HEK293 (cell line): ENCODE measurements around the gene HTR1D.

Experiments used
- CTCF ChIA-PET: fragments of 350-600 bp; formaldehyde crosslinking; extraction: SDS; loops from one replicate; lab custom pipeline; 2021; ENCODE audit warnings: antibody characterized with exemption; lab: Yijun Ruan, JAX
- POLR2A ChIA-PET: fragments of 300-600 bp; formaldehyde crosslinking; extraction: SDS; loops from one replicate; lab custom pipeline; 2020; ENCODE audit warnings: antibody characterized with exemption, inconsistent platforms; lab: Yijun Ruan, JAX
- H3K27ac ChIP-seq: fragments of 200-500 bp; sonication (Bioruptor generic); 2 replicates; pipeline ENCODE4 v1.5.1; 2014; ENCODE audit warnings: low read depth, low read length, control low read depth, inconsistent platforms; ENCODE audit errors: extremely low read depth
- H3K36me3 ChIP-seq, 2 experiments: fragments of 200-500 bp in 1 of 2; sonication (Bioruptor generic) in 1 of 2; 1 replicate in 1 of 2; 2 replicates in 1 of 2; pipeline ENCODE4 v1.5.1; 2014 to 2017; ENCODE audit warnings: inconsistent platforms in 2 of 2, low read length in 2 of 2; ENCODE audit not compliant: control insufficient read depth in 2 of 2, insufficient read depth in 1 of 2
- H3K4me1 ChIP-seq: fragments of 200-500 bp; sonication (Bioruptor generic); 2 replicates; pipeline ENCODE4 v1.5.1; 2014; ENCODE audit warnings: mild to moderate bottlenecking, low read length, inconsistent platforms; ENCODE audit not compliant: control insufficient read depth, insufficient read depth
- H3K4me3 ChIP-seq: 2 replicates; pipeline ENCODE4 v1.5.1; 2011; ENCODE audit warnings: low read depth, mild to moderate bottlenecking, control low read depth, low read length, moderate library complexity
- H3K9me3 ChIP-seq: fragments of 200-500 bp; sonication (Bioruptor generic); 2 replicates; pipeline ENCODE4 v1.5.1; 2014; ENCODE audit warnings: low read depth, low read length, inconsistent platforms; ENCODE audit not compliant: control insufficient read depth, insufficient read depth
- GLI2 ChIP-seq: fragments of 450-650 bp; formaldehyde crosslinking; IDR thresholded peaks from 2 replicates; pipeline ENCODE4; 2017; ENCODE audit warnings: missing biosample characterization, missing genetic modification characterization, low read depth, borderline replicate concordance
- KLF7 ChIP-seq: fragments of 450-650 bp; formaldehyde crosslinking; IDR thresholded peaks from 2 replicates; pipeline ENCODE4 v1.5.1; 2016; ENCODE audit warnings: missing biosample characterization, missing genetic modification characterization, borderline replicate concordance
- MZF1 ChIP-seq: fragments of 450-650 bp; formaldehyde crosslinking; IDR thresholded peaks from 2 replicates; pipeline ENCODE4 v1.5.1; 2017; ENCODE audit warnings: missing biosample characterization, missing genetic modification characterization, borderline replicate concordance
- TCF7L2 ChIP-seq: IDR thresholded peaks from 2 replicates; pipeline ENCODE4 v1.6.1; 2011; ENCODE audit warnings: low read depth, mild to moderate bottlenecking, inconsistent platforms, low read length, moderate library complexity, borderline replicate concordance
- ZFP37 ChIP-seq: fragments of 450-650 bp; formaldehyde crosslinking; IDR thresholded peaks from 2 replicates; pipeline ENCODE4 v1.5.1; 2016; ENCODE audit warnings: missing biosample characterization, missing genetic modification characterization
- ZFP41 ChIP-seq: fragments of 450-650 bp; formaldehyde crosslinking; IDR thresholded peaks from 2 replicates; pipeline ENCODE4 v1.5.1; 2016; ENCODE audit warnings: missing biosample characterization, missing genetic modification characterization, borderline replicate concordance
- ZIC2 ChIP-seq: fragments of 450-650 bp; formaldehyde crosslinking; IDR thresholded peaks from 2 replicates; pipeline ENCODE4 v1.5.1; 2016; ENCODE audit warnings: missing biosample characterization, missing genetic modification characterization
- ZNF146 ChIP-seq: fragments of 450-650 bp; formaldehyde crosslinking; IDR thresholded peaks from 2 replicates; pipeline ENCODE4 v1.5.1; 2016; ENCODE audit warnings: missing biosample characterization, missing genetic modification characterization
- ZNF202 ChIP-seq: fragments of 450-650 bp; formaldehyde crosslinking; IDR thresholded peaks from 2 replicates; pipeline ENCODE4 v1.5.1; 2016; ENCODE audit warnings: missing biosample characterization, missing genetic modification characterization, borderline replicate concordance
- ZNF266 ChIP-seq: fragments of 450-650 bp; formaldehyde crosslinking; IDR thresholded peaks from 2 replicates; pipeline ENCODE4 v1.5.1; 2016; ENCODE audit warnings: missing biosample characterization, missing genetic modification characterization, low read depth
- ZNF274 ChIP-seq, 2 experiments: fragments of 200-500 bp in 1 of 2; fragments of 450-650 bp in 1 of 2; sonication (Bioruptor generic) in 1 of 2; formaldehyde crosslinking in 1 of 2; IDR thresholded peaks; 2 replicates each; pipeline versions ENCODE4 v1.5.1 to v1.6.1; 2014 to 2016; ENCODE audit warnings: borderline replicate concordance in 1 of 2, inconsistent platforms in 1 of 2, low read length in 1 of 2, missing biosample characterization in 1 of 2, missing genetic modification characterization in 1 of 2
- ZNF548 ChIP-seq: fragments of 450-650 bp; formaldehyde crosslinking; IDR thresholded peaks from 2 replicates; pipeline ENCODE4 v1.5.1; 2016; ENCODE audit warnings: missing biosample characterization, missing genetic modification characterization
- ZNF560 ChIP-seq: fragments of 450-650 bp; formaldehyde crosslinking; IDR thresholded peaks from 2 replicates; pipeline ENCODE4 v1.5.1; 2017; ENCODE audit warnings: missing biosample characterization, missing genetic modification characterization, borderline replicate concordance
- ZNF777 ChIP-seq: fragments of 450-650 bp; formaldehyde crosslinking; IDR thresholded peaks from 2 replicates; pipeline ENCODE4 v1.5.1; 2017; ENCODE audit warnings: missing biosample characterization, missing genetic modification characterization, borderline replicate concordance
- TF ChIP-seq, protein P1 (sequence below): fragments of 450-650 bp; formaldehyde crosslinking; IDR thresholded peaks from 2 replicates; pipeline ENCODE4 v1.5.1; 2016; ENCODE audit warnings: missing biosample characterization, missing genetic modification characterization
- TF ChIP-seq, protein P2 (sequence below): fragments of 450-650 bp; formaldehyde crosslinking; IDR thresholded peaks from 2 replicates; pipeline ENCODE4; 2016; ENCODE audit warnings: missing biosample characterization, missing genetic modification characterization
- TF ChIP-seq, protein P3 (sequence below): fragments of 450-650 bp; formaldehyde crosslinking; IDR thresholded peaks from 2 replicates; pipeline ENCODE4 v1.5.1; 2016; ENCODE audit warnings: missing biosample characterization, missing genetic modification characterization
- TF ChIP-seq, protein P4 (sequence below): fragments of 450-650 bp; formaldehyde crosslinking; IDR thresholded peaks from 2 replicates; pipeline ENCODE4 v1.5.1; 2016; ENCODE audit warnings: missing biosample characterization, missing genetic modification characterization
- TF ChIP-seq, protein P5 (sequence below): fragments of 450-650 bp; formaldehyde crosslinking; IDR thresholded peaks from 2 replicates; pipeline ENCODE4 v1.5.1; 2016; ENCODE audit warnings: missing biosample characterization, missing genetic modification characterization
- TF ChIP-seq, protein P6 (sequence below): fragments of 450-650 bp; formaldehyde crosslinking; IDR thresholded peaks from 2 replicates; pipeline ENCODE4 v1.5.1; 2016; ENCODE audit warnings: missing biosample characterization, missing genetic modification characterization

HTR1D gene, protein sequence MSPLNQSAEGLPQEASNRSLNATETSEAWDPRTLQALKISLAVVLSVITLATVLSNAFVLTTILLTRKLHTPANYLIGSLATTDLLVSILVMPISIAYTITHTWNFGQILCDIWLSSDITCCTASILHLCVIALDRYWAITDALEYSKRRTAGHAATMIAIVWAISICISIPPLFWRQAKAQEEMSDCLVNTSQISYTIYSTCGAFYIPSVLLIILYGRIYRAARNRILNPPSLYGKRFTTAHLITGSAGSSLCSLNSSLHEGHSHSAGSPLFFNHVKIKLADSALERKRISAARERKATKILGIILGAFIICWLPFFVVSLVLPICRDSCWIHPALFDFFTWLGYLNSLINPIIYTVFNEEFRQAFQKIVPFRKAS

DNA sequence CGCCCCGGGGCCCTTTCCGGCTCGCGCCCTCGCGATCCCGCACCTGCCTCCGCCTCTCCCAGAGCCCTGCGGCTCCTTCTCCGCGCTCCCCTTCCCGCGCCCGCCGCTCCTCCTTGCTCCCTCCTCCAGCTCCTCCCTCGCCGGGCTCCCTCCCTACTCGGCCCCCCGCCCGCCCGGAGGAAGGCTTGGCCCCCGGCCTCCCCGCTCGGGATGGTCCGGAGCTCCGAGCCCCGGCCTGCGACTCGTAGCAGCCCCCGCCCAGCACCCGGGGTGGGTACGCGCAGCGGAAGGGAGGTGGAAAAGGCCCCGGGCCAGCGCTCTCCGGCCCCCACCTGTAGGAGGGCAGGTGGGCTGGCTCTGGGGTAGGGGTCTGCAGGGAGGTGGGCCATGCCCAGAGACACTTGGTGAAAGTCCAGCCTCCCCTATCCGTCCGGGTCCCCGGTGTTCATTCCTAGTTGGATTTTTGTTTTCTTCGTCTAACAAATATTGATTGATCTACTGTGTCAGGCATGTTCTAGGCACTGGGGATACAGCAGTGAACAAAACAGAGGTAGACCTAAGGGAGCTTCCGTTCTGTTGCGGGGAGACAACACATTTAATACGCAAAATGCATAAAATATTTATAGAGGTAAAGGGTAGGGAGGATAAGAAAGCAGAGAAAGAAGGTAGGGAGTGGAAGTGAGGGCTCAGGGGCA, at the start of gene HTR1D:
HTR1D (minus strand) TSS at position 82 of the 695 bp plus-strand sequence. CDS start 23,283 bp downstream, outside the sequence.
- Histone ChIP-seq H3K4me1 (no peaks in the 10 kb centered on the region), H3K27ac (no peak within 1 kb of the TSS; the same call in 1 of the 2 replicates), H3K4me3 (peak within 1 kb of the TSS; percentile 51), H3K36me3 (no peaks in the 10 kb centered on the region), H3K9me3 (no peaks in the 10 kb centered on the region)
- ChIA-PET POLR2A (interaction anchor here (1.1 kb wide), 1 partner anchor 10 kb away, joined by 3 read pairs; no protein-coding TSS in a partner anchor), CTCF (interaction anchor here (0.6 to 2.0 kb wide), 12 partner anchors 10 to 269 kb away, joined by 3 to 13 read pairs (median 4); no protein-coding TSS in a partner anchor)
- TF ChIP-seq, protein P1, sequence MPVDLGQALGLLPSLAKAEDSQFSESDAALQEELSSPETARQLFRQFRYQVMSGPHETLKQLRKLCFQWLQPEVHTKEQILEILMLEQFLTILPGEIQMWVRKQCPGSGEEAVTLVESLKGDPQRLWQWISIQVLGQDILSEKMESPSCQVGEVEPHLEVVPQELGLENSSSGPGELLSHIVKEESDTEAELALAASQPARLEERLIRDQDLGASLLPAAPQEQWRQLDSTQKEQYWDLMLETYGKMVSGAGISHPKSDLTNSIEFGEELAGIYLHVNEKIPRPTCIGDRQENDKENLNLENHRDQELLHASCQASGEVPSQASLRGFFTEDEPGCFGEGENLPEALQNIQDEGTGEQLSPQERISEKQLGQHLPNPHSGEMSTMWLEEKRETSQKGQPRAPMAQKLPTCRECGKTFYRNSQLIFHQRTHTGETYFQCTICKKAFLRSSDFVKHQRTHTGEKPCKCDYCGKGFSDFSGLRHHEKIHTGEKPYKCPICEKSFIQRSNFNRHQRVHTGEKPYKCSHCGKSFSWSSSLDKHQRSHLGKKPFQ (tag by site-specific recombination): no peak
- TF ChIP-seq TCF7L2: no peak
- TF ChIP-seq ZNF266 (tag by site-specific recombination): no peak
- TF ChIP-seq GLI2: no peak
- TF ChIP-seq ZNF146 (tag by site-specific recombination): no peak
- TF ChIP-seq ZNF202: no peak
- no peak for TF ChIP-seq ZFP37
- TF ChIP-seq, protein P2, sequence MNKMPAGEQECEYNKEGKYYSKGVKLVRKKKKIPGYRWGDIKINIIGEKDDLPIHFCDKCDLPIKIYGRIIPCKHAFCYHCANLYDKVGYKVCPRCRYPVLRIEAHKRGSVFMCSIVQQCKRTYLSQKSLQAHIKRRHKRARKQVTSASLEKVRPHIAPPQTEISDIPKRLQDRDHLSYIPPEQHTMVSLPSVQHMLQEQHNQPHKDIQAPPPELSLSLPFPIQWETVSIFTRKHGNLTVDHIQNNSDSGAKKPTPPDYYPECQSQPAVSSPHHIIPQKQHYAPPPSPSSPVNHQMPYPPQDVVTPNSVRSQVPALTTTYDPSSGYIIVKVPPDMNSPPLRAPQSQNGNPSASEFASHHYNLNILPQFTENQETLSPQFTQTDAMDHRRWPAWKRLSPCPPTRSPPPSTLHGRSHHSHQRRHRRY (tag by site-specific recombination): no peak
- TF ChIP-seq, protein P3, sequence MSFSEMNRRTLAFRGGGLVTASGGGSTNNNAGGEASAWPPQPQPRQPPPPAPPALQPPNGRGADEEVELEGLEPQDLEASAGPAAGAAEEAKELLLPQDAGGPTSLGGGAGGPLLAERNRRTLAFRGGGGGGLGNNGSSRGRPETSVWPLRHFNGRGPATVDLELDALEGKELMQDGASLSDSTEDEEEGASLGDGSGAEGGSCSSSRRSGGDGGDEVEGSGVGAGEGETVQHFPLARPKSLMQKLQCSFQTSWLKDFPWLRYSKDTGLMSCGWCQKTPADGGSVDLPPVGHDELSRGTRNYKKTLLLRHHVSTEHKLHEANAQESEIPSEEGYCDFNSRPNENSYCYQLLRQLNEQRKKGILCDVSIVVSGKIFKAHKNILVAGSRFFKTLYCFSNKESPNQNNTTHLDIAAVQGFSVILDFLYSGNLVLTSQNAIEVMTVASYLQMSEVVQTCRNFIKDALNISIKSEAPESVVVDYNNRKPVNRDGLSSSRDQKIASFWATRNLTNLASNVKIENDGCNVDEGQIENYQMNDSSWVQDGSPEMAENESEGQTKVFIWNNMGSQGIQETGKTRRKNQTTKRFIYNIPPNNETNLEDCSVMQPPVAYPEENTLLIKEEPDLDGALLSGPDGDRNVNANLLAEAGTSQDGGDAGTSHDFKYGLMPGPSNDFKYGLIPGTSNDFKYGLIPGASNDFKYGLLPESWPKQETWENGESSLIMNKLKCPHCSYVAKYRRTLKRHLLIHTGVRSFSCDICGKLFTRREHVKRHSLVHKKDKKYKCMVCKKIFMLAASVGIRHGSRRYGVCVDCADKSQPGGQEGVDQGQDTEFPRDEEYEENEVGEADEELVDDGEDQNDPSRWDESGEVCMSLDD (tag by site-specific recombination): no peak
- no peak for TF ChIP-seq KLF7 (tag by site-specific recombination)
- no peak for TF ChIP-seq ZNF777 (tag by site-specific recombination)
- TF ChIP-seq ZNF560: no peak
- TF ChIP-seq MZF1: no peak
- TF ChIP-seq, protein P4, sequence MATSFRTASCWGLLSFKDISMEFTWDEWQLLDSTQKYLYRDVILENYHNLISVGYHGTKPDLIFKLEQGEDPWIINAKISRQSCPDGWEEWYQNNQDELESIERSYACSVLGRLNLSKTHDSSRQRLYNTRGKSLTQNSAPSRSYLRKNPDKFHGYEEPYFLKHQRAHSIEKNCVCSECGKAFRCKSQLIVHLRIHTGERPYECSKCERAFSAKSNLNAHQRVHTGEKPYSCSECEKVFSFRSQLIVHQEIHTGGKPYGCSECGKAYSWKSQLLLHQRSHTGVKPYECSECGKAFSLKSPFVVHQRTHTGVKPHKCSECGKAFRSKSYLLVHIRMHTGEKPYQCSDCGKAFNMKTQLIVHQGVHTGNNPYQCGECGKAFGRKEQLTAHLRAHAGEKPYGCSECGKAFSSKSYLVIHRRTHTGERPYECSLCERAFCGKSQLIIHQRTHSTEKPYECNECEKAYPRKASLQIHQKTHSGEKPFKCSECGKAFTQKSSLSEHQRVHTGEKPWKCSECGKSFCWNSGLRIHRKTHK (tag by site-specific recombination): no peak
- TF ChIP-seq ZNF274 (IDR thresholded peaks at IDR 0.05; ENCODE audit: low read length): no peak
- no peak for TF ChIP-seq ZNF274 (tag by site-specific recombination; IDR thresholded peaks at IDR 0.05; ENCODE audit: borderline replicate concordance)
- TF ChIP-seq, protein P5, sequence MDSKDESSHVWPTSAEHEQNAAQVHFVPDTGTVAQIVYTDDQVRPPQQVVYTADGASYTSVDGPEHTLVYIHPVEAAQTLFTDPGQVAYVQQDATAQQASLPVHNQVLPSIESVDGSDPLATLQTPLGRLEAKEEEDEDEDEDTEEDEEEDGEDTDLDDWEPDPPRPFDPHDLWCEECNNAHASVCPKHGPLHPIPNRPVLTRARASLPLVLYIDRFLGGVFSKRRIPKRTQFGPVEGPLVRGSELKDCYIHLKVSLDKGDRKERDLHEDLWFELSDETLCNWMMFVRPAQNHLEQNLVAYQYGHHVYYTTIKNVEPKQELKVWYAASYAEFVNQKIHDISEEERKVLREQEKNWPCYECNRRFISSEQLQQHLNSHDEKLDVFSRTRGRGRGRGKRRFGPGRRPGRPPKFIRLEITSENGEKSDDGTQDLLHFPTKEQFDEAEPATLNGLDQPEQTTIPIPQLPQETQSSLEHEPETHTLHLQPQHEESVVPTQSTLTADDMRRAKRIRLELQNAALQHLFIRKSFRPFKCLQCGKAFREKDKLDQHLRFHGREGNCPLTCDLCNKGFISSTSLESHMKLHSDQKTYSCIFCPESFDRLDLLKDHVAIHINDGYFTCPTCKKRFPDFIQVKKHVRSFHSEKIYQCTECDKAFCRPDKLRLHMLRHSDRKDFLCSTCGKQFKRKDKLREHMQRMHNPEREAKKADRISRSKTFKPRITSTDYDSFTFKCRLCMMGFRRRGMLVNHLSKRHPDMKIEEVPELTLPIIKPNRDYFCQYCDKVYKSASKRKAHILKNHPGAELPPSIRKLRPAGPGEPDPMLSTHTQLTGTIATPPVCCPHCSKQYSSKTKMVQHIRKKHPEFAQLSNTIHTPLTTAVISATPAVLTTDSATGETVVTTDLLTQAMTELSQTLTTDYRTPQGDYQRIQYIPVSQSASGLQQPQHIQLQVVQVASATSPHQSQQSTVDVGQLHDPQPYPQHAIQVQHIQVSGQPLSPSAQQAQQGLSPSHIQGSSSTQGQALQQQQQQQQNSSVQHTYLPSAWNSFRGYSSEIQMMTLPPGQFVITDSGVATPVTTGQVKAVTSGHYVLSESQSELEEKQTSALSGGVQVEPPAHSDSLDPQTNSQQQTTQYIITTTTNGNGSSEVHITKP: no peak
- TF ChIP-seq, protein P6, sequence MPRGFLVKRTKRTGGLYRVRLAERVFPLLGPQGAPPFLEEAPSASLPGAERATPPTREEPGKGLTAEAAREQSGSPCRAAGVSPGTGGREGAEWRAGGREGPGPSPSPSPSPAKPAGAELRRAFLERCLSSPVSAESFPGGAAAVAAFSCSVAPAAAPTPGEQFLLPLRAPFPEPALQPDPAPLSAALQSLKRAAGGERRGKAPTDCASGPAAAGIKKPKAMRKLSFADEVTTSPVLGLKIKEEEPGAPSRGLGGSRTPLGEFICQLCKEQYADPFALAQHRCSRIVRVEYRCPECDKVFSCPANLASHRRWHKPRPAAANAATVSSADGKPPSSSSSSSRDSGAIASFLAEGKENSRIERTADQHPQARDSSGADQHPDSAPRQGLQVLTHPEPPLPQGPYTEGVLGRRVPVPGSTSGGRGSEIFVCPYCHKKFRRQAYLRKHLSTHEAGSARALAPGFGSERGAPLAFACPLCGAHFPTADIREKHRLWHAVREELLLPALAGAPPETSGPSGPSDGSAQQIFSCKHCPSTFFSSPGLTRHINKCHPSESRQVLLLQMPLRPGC (tag by site-specific recombination): 0 out of 2 replicates have a peak, but pooled peaks have one; percentile 12
- TF ChIP-seq ZIC2 (tag by site-specific recombination): no peak
- no peak for TF ChIP-seq ZFP41 (tag by site-specific recombination)
- TF ChIP-seq ZNF548 (tag by site-specific recombination): no peak
